GM12878 (cell line): ENCODE results near the gene NPM1. TPM values are rescaled to one million over a fixed set of nuclear protein-coding genes. Genes with fewer than 3 reads are reported as not detected.

Experiments
- ATAC-seq: fragments of 200-7000 bp; cut with Tn5 transposase; 3 replicates; pipeline ENCODE4 v1.9.1; 2020; ENCODE audit warnings: mild to moderate bottlenecking, moderate library complexity
- BruUV-seq: library from RNA; stranded (reverse); fragments of 400-500 nt; replicated peaks from 2 replicates; lab custom pipeline; 2021; lab: Mats Ljungman, UMichigan
- CTCF ChIA-PET: fragments of 300-600 bp; sonication (Branson Sonifier 250); formaldehyde crosslinking; extraction: SDS; loops from one replicate; lab custom pipeline; 2021; ENCODE audit warnings: inconsistent platforms; lab: Yijun Ruan, JAX
- POLR2A ChIA-PET: fragments of 350-600 bp; formaldehyde crosslinking; extraction: SDS; loops from one replicate; lab custom pipeline; 2021; ENCODE audit warnings: inconsistent platforms; lab: Charles Lee
- RAD21 ChIA-PET: fragments of 300-600 bp; sonication (Branson Sonifier 250); formaldehyde crosslinking; loops from one replicate; lab custom pipeline; 2023; ENCODE audit warnings: antibody characterized with exemption; ENCODE audit not compliant: unreplicated experiment; lab: Charles Lee
- SMC1A ChIA-PET: fragments of 300-600 bp; sonication (Branson Sonifier 250); formaldehyde crosslinking; loops from one replicate; lab custom pipeline; 2023; ENCODE audit not compliant: unreplicated experiment, uncharacterized antibody; lab: Charles Lee
- DNase-seq: peaks from one replicate; pipeline ENCODE4 v3.0.0-alpha.2; 2011; ENCODE audit warnings: low read depth, low spot score
- FAIRE-seq: peaks from 3 replicates; lab custom pipeline; 2011; peaks lifted over from hg19 to GRCh38; lab: Jason Lieb, UNC
- H2AFZ ChIP-seq: 2 replicates; pipeline ENCODE4 v1.6.0; 2011; ENCODE audit warnings: low read depth, low read length, control low read depth; ENCODE audit not compliant: control insufficient read depth
- H3K27ac ChIP-seq: 2 replicates; pipeline ENCODE4 v1.5.1; 2011; ENCODE audit warnings: control low read depth; ENCODE audit not compliant: control insufficient read depth, insufficient read depth
- H3K27me3 ChIP-seq, 2 experiments: replicated peaks in 1 of 2; 2 replicates each; pipeline versions ENCODE4 v1.6.0 to v1.6.1; 2011; ENCODE audit warnings: low read length in 1 of 2; ENCODE audit not compliant: control insufficient read depth in 2 of 2, insufficient read depth in 2 of 2
- H3K36me3 ChIP-seq, 2 experiments: 2 replicates each; pipeline ENCODE4 v1.5.1; 2011; ENCODE audit warnings: low read length in 1 of 2; ENCODE audit not compliant: control insufficient read depth in 2 of 2, insufficient read depth in 2 of 2
- H3K4me1 ChIP-seq: 2 replicates; pipeline ENCODE4 v1.6.1; 2011; ENCODE audit warnings: mild to moderate bottlenecking, low read length, moderate library complexity, mixed read lengths; ENCODE audit not compliant: control insufficient read depth, insufficient read depth
- H3K4me2 ChIP-seq: 2 replicates; pipeline ENCODE4 v1.6.0; 2011; ENCODE audit warnings: control low read depth; ENCODE audit not compliant: control insufficient read depth, insufficient read depth
- H3K4me3 ChIP-seq: fragments of 200-600 bp; sonication (generic); 2 replicates; pipeline ENCODE4 v1.5.1; 2016
- H3K79me2 ChIP-seq: 2 replicates; pipeline ENCODE4 v1.6.0; 2011; ENCODE audit warnings: low read length; ENCODE audit not compliant: control insufficient read depth, insufficient read depth
- H3K9ac ChIP-seq: 2 replicates; pipeline ENCODE4 v1.8.0; 2011; ENCODE audit warnings: low read length, control low read depth, mixed read lengths; ENCODE audit not compliant: control insufficient read depth, insufficient read depth
- H3K9me3 ChIP-seq: replicated peaks from 3 replicates; pipeline ENCODE4 v1.5.1; 2011; ENCODE audit warnings: mild to moderate bottlenecking, low read length; ENCODE audit not compliant: control insufficient read depth, insufficient read depth
- H4K20me1 ChIP-seq: 2 replicates; pipeline ENCODE4 v1.6.0; 2011; ENCODE audit not compliant: control insufficient read depth, insufficient read depth
- ESRRA ChIP-seq: IDR thresholded peaks from 2 replicates; pipeline ENCODE4 v1.6.1; 2012; ENCODE audit warnings: mild to moderate bottlenecking, low read length, improper control_type of control experiment
- GATAD2B ChIP-seq: fragments of 450-650 bp; conservative IDR thresholded peaks from 2 replicates; pipeline ENCODE4 v1.6.1; 2017; ENCODE audit warnings: low read depth, mild to moderate bottlenecking, moderate library complexity
- HCFC1 ChIP-seq: fragments of 150-350 bp; IDR thresholded peaks from 2 replicates; pipeline ENCODE4 v1.6.1; 2014; ENCODE audit warnings: low read length
- HDAC2 ChIP-seq: fragments of 200-600 bp; sonication (generic); IDR thresholded peaks from 2 replicates; pipeline ENCODE4 v1.6.1; 2017
- IKZF1 ChIP-seq: fragments of 450-650 bp; conservative IDR thresholded peaks from 2 replicates; pipeline ENCODE4 v1.6.1; 2017; ENCODE audit warnings: antibody characterized with exemption, mild to moderate bottlenecking
- IRF3 ChIP-seq: fragments of 450-650 bp; IDR thresholded peaks from 2 replicates; pipeline ENCODE4 v1.6.1; 2014; ENCODE audit warnings: mild to moderate bottlenecking
- KDM1A ChIP-seq: fragments of 200-600 bp; sonication (generic); IDR thresholded peaks from 2 replicates; pipeline ENCODE4 v1.6.1; 2016; ENCODE audit warnings: borderline replicate concordance
- NKRF ChIP-seq: fragments of 450-650 bp; conservative IDR thresholded peaks from 2 replicates; pipeline ENCODE4 v1.6.1; 2017; ENCODE audit warnings: mild to moderate bottlenecking, moderate library complexity
- POLR2A ChIP-seq: IDR thresholded peaks from 2 replicates; pipeline ENCODE4 v1.6.1; 2011; ENCODE audit warnings: low read depth, mild to moderate bottlenecking, low read length
- RBBP5 ChIP-seq: fragments of 200-600 bp; sonication (generic); conservative IDR thresholded peaks from 2 replicates; pipeline ENCODE4 v1.6.1; 2016
- RCOR1 ChIP-seq: conservative IDR thresholded peaks from 2 replicates; pipeline ENCODE4 v1.6.1; 2012; ENCODE audit warnings: low read depth, low read length, improper control_type of control experiment
- YBX1 ChIP-seq: fragments of 450-650 bp; IDR thresholded peaks from 2 replicates; pipeline ENCODE4 v1.6.1; 2016; ENCODE audit warnings: antibody characterized with exemption
- ZNF592 ChIP-seq: fragments of 450-650 bp; IDR thresholded peaks from 2 replicates; pipeline ENCODE4 v1.6.1; 2017; ENCODE audit warnings: mild to moderate bottlenecking, moderate library complexity
- whole genome bisulfite sequencing: methylation state at CpG from one replicate; pipeline ENCODE4 v1.1.6; 2016; ENCODE audit warnings: low lambda C conversion rate; ENCODE audit not compliant: insufficient replicate concordance, insufficient coverage; ENCODE audit errors: missing lambda C conversion rate; 5-methylcytosine and 5-hydroxymethylcytosine counted together
- in situ Hi-C: fragments of 300-500 bp; cut with MboI; formaldehyde crosslinking; loops from 9 replicates; pipeline ENCODE4 v1.14.3; 2018; ENCODE audit warnings: mixed read lengths
- intact Hi-C: fragments of 100-400 bp; cut with micrococcal nuclease; formaldehyde crosslinking; loops from one replicate; pipeline ENCODE4 v1.14.2; 2022; ENCODE audit not compliant: unreplicated experiment
- polyA plus RNA-seq, 11 experiments: library from polyadenylated mRNA; depleted of rRNA in 4 of 11; unstranded in 6 of 11; stranded (reverse) in 5 of 11; fragments of >200 nt; fragmentation: Nextera tagmentation in 4 of 11; fragmentation: Illumina TruSeq in 1 of 11; extraction: Ambion mirVana in 4 of 11; extraction: Trizol in 1 of 11; gene quantifications; 1 replicate in 1 of 11; 2 replicates in 10 of 11; pipeline versions ENCODE4 v1.2.1 to v1.2.3, GENCODE V29; 2011 to 2016; ENCODE audit warnings: inconsistent platforms in 2 of 11, missing spikeins in 2 of 11, low read depth in 1 of 11
- total RNA-seq, 4 experiments: library from RNA; depleted of rRNA in 3 of 4; stranded (reverse); fragments of >200 nt in 3 of 4; fragmentation: Illumina TruSeq in 1 of 4; extraction: Trizol in 1 of 4; gene quantifications; 2 replicates each; pipeline versions ENCODE4 v1.2.1 to v1.2.3, GENCODE V29; 2013 to 2021

Gene NPM1
- total and polyA plus RNA-seq, 10 of the 15 experiments (the other 5 are each of a cell fraction or from before 2014, with no cell fraction given), result 1,843 to 5,466 (median 2,866) TPM

DNA sequence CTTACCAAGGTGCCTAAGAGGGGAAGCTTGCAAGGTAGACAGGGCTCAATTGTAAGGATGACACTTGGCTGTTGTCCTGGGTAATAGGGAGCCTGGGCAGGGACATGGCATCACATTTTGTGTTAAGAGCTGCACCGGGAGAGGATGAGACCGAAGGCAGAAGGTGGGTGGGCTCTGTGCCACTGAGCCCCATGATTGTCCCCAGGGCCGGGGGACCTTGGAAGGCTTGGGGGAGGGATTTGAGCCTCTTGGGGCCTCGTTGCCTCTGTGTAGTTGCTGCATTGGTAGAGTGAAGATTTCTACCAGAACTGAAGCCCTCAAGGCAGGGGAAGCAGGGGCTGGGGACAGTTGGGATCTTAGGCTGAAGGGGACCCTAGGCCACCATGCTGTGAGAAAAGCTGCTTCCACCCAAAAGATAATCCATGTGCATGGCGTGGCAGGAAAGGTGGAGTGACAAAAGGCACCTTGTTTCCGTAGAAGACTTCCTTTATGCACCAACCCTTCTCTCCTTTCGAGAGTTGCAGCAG is 43.7 kb downstream of the NPM1 start (continued):
- TF ChIP-seq ZNF592 (no peak), POLR2A (no peak), ESRRA (no peak), KDM1A (no peak), IRF3 (no peak), RBBP5 (no peak)

- ChIA-PET POLR2A (no interaction called here), SMC1A (no interaction called here), CTCF (no interaction called here)
- no peak overlapping the region for H3K4me3 ChIP-seq
- intact Hi-C loops, result no loop called here
- no peaks in the 10 kb centered on the region for H3K79me2 ChIP-seq
- no peaks in the 10 kb centered on the region for H3K9me3 ChIP-seq
- no peak overlapping the region for H3K9ac ChIP-seq
- BruUV-seq, result no TSS peak
- H3K4me2 ChIP-seq, result no peak overlapping the region
- H3K27ac ChIP-seq, result no peak overlapping the region
- H3K4me1 ChIP-seq, result no peaks in the 10 kb centered on the region
- TF ChIP-seq HDAC2 (no peak), GATAD2B (no peak), HCFC1 (no peak), YBX1 (no peak), POLR2A (no peak), IKZF1 (no peak), NKRF (no peak), RCOR1 (no peak)
- TF ChIP-seq, all 136 proteins: peak for 0
- WGBS, result 30% methylated on average over 8 of the region's 8 CpGs
- DNase-seq (no peak), ATAC-seq (no peak), FAIRE-seq (no peak)
- Histone ChIP-seq H3K27me3 (no peaks in the 10 kb centered on the region; a peak in 1 of 4 replicates), H4K20me1 (no peaks in the 10 kb centered on the region), H3K36me3 (no peaks in the 10 kb centered on the region), H2AFZ (no peak overlapping the region)
- in situ Hi-C loops, result no loop called here
- RAD21 ChIA-PET, result no interaction called here
These were observed 44.4 kb downstream of the NPM1 start for GRCh38 chr5:171432076-171432475.
